ENCODE results near the gene UCP2.

- TF ChIP-seq CTCF (IDR thresholded peaks at IDR 0.05) (no peak), POLR2A (IDR thresholded peaks at IDR 0.05) (no peak), POLR2AphosphoS5 (IDR thresholded peaks at IDR 0.05; ENCODE audit: insufficient read depth in 1 of 2, low read depth in 1 of 2) (no peak)
Measured at GRCh38 chr11:73951797-73952196, 30.8 kb downstream of the UCP2 start.
